ENCODE results near the gene ADAMTSL3. TPM values are rescaled to one million over a fixed set of nuclear protein-coding genes. Genes with fewer than 3 reads are reported as not detected.

Gene ADAMTSL3
- total and polyA plus RNA-seq, 2 of the 8 experiments (the other 6 are each of a cell fraction or from before 2014, with no cell fraction given) = 0.35 to 1.4 TPM

GRCh38 chr15:83919978-83920510 lies 266.1 kb downstream of the ADAMTSL3 start (continued):
- no peak for TF ChIP-seq ASH2L (IDR thresholded peaks at IDR 0.05; ENCODE audit: low read length)
- TF ChIP-seq MAFK (IDR thresholded peaks at IDR 0.05; ENCODE audit: low read depth, low read length) = no peak
- TF ChIP-seq MAX (IDR thresholded peaks at IDR 0.05) = no peak
